Motor neuron (in vitro differentiated cells): ENCODE measurements around the gene RAB11A. TPM values are rescaled to one million over a fixed set of nuclear protein-coding genes. Genes with fewer than 3 reads are reported as not detected.

Source experiments
- ATAC-seq, 8 experiments: fragments of 200-7000 bp; cut with Tn5 transposase; replicated peaks in 6 of 8; 2 replicates each; pipeline ENCODE4 v1.8.0; 2021; ENCODE audit warnings: mild to moderate bottlenecking in 8 of 8, moderate library complexity in 8 of 8
- H3K27ac ChIP-seq, 2 donors: fragments of 250-450 bp; sonication (Bioruptor Pico); 2 replicates each; pipeline ENCODE4 v1.9.0; 2021; ENCODE audit warnings: antibody characterized with exemption in 2 of 2, mild to moderate bottlenecking in 2 of 2, moderate library complexity in 1 of 2
- H3K4me1 ChIP-seq, 2 donors: fragments of 250-450 bp; sonication (Bioruptor Pico); replicated peaks in 1 of 2; 2 replicates each; pipeline ENCODE4 v1.6.1; 2021; ENCODE audit warnings: antibody characterized with exemption in 2 of 2, mild to moderate bottlenecking in 2 of 2, moderate library complexity in 1 of 2
- H3K4me3 ChIP-seq, 5 donors: fragments of 250-450 bp; sonication (Bioruptor Pico); 2 replicates each; pipeline ENCODE4 v1.9.0; 2021; ENCODE audit warnings: antibody characterized with exemption in 5 of 5, mild to moderate bottlenecking in 5 of 5, moderate library complexity in 4 of 5
- WGBS, 10 experiments: fragments of 450-650 bp; shearing (Covaris generic); methylation state at CpG; one replicate each; pipeline ENCODE4 v1.0.0; 2022; 5-methylcytosine and 5-hydroxymethylcytosine counted together
- in situ Hi-C, 9 experiments: fragments of 400-800 bp; cut with MboI; loops; one replicate each; pipeline ENCODE4 v1.15.0; 2021; ENCODE audit warnings: low sequenced_read_pairs in 9 of 9, low pct_unique_long_range_greater_than_20kb in 2 of 9; ENCODE audit not compliant: unreplicated experiment in 9 of 9
- total RNA-seq, 8 experiments: library from RNA; unstranded; fragments of 300-600 nt; gene quantifications; 2 replicates each; pipeline versions ENCODE4 v1.2.3 to v1.2.4, GENCODE V29; 2022

The RAB11A gene
- total RNA-seq, 8 experiments from 2014 or later, result 111 to 174 (median 164) TPM

DNA sequence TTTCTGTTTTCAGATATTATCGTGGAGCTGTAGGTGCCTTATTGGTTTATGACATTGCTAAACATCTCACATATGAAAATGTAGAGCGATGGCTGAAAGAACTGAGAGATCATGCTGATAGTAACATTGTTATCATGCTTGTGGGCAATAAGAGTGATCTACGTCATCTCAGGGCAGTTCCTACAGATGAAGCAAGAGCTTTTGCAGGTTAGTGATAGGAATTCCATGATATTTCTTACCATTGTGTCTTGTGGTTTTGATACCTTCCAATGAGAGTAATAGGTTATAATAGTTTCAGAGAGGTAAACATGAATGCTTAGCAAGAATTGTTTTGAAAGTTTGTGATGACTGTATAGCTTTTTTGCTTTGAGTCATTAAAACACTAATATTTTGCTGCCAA, 8.5 kb downstream of the RAB11A start:
- Histone ChIP-seq H3K4me1 (no peaks in the 10 kb centered on the region), H3K4me3 (no peak overlapping the region), H3K27ac (no peak overlapping the region)
- in situ Hi-C loops, result no loop called here
- WGBS, 10 experiments, result 86 to 100% (median 94%) methylated on average over 1 to 3 of the region's 3 CpGs; no CpG with 5 or more reads in 1 of the 10 experiments
- no peak for ATAC-seq

- in situ Hi-C loops, result no loop called here
- H3K4me1 ChIP-seq, result no peaks in the 10 kb centered on the region
- ATAC-seq, result no peak
- no peak overlapping the region for H3K4me3 ChIP-seq
- whole genome bisulfite sequencing, 10 experiments, result 60 to 100% (median 93%) methylated on average over 1 to 3 of the region's 3 CpGs; no CpG with 5 or more reads in 2 of the 10 experiments
- H3K27ac ChIP-seq, result no peak overlapping the region
Measured at GRCh38 chr15:65881766-65882434, 12.6 kb downstream of the RAB11A start.

- Histone ChIP-seq H3K4me3 (no peak overlapping the region), H3K4me1 (no peaks in the 10 kb centered on the region), H3K27ac (no peak overlapping the region)
- WGBS, 10 experiments, result 86 to 100% (median 92%) methylated on average over 1 to 6 of the region's 6 CpGs; no CpG with 5 or more reads in 2 of the 10 experiments
- in situ Hi-C loops, result no loop called here
- no peak for ATAC-seq
Measured at GRCh38 chr15:65883571-65883970, 14.3 kb downstream of the RAB11A start.

- in situ Hi-C loops, result no loop called here
- H3K4me1 ChIP-seq, result no peaks in the 10 kb centered on the region
- no peak for ATAC-seq
- no peak overlapping the region for H3K27ac ChIP-seq
- no peak overlapping the region for H3K4me3 ChIP-seq
Measured at GRCh38 chr15:65884511-65884910, 15.2 kb downstream of the RAB11A start.

GRCh38 chr15:65885668-65886218, 16.5 kb downstream of the RAB11A start:
- WGBS, 10 experiments, result 56 to 100% (median 92%) methylated on average over 1 to 4 of the region's 4 CpGs; no CpG with 5 or more reads in 1 of the 10 experiments
- in situ Hi-C loops, result no loop called here
- H3K4me3 ChIP-seq, result no peak overlapping the region
- ATAC-seq, result no peak
- no peak overlapping the region for H3K27ac ChIP-seq
- no peaks in the 10 kb centered on the region for H3K4me1 ChIP-seq

DNA sequence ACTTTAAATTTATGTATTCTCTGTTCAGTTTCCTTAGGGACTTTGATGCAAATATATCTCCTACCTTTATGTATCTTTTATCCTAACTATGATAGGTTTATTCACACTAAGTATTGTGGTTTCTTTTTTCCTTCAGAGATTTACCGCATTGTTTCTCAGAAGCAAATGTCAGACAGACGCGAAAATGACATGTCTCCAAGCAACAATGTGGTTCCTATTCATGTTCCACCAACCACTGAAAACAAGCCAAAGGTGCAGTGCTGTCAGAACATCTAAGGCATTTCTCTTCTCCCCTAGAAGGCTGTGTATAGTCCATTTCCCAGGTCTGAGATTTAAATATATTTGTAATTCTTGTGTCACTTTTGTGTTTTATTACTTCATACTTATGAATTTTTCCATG, 18.3 kb downstream of the RAB11A start:
- in situ Hi-C loops, result no loop called here
- H3K4me1 ChIP-seq, result no peaks in the 10 kb centered on the region
- no peak for ATAC-seq
- 53 to 100% (median 97%) methylated on average over 3 of the region's 3 CpGs; no CpG with 5 or more reads in 1 of the 10 experiments for WGBS, 10 experiments
- no peak overlapping the region for H3K27ac ChIP-seq
- H3K4me3 ChIP-seq, result no peak overlapping the region

GRCh38 chr15:65888981-65889380, 19.7 kb downstream of the RAB11A start:
- Histone ChIP-seq H3K27ac (no peak overlapping the region), H3K4me1 (no peaks in the 10 kb centered on the region), H3K4me3 (no peak overlapping the region)
- in situ Hi-C loops, result no loop called here
- ATAC-seq, result no peak
- 79 to 100% (median 93%) methylated on average over 1 to 3 of the region's 3 CpGs; no CpG with 5 or more reads in 1 of the 10 experiments for WGBS, 10 experiments

- no peak for ATAC-seq
- no peak overlapping the region for H3K4me3 ChIP-seq
- H3K4me1 ChIP-seq, result no peaks in the 10 kb centered on the region
- 90 to 100% (median 98%) methylated on average over 1 to 5 of the region's 5 CpGs; no CpG with 5 or more reads in 2 of the 10 experiments for WGBS, 10 experiments
- H3K27ac ChIP-seq, result no peak overlapping the region
- in situ Hi-C loops, result no loop called here
Measured at GRCh38 chr15:65893060-65893459, 23.8 kb downstream of the RAB11A start.

DNA sequence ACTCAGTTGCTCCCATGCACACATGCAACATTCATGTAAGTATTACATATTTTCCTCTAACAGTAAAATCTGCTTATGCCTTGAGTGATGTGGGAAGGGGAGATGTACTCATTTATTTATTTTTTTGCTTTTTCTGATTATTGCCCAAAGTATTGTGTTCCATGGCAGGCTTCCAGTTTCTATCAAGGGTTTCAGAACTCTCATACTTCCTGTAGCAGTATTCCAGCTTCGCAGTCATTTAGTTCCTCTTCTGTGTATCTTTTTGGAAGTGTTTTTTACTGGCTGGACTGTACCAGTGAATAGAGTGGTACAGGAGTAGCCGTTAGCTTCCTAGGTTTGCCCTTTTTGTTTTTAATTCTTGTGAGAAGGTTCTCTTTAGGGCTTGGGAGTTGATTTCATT, 26.9 kb downstream of the RAB11A start:
- in situ Hi-C loops, result no loop called here
- no peak overlapping the region for H3K27ac ChIP-seq
- ATAC-seq, result no peak
- no peak overlapping the region for H3K4me3 ChIP-seq
- no peaks in the 10 kb centered on the region for H3K4me1 ChIP-seq
- WGBS, 10 experiments, result 80 to 100% (median 100%) methylated on average over 1 to 2 of the region's 2 CpGs; no CpG with 5 or more reads in 2 of the 10 experiments

DNA sequence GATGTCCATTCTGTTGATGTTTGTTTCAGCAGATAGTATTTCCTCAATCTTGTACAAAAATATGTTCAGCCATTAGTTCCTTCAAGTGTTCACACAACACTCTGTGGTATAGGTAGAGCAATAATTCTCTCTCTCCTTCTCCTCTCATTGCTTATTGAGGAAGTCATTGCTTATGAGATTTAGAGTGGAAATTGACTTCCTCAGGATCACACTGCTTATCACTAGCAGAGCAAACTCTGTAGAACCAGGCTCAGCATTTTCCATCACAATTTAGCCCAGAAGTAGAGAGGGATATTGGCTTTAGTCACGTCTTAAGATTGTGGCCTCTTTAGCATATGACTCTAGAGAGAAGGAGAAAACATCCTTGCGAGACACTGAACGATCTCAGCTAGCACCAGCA, 31.2 kb downstream of the RAB11A start:
- 86 to 100% (median 94%) methylated on average over 1 to 3 of the region's 3 CpGs; no CpG with 5 or more reads in 5 of the 10 experiments for WGBS, 10 experiments
- no peak overlapping the region for H3K4me3 ChIP-seq
- in situ Hi-C loops, result loop anchor here in 2 of 9 experiments (25.0 kb wide), 1 partner anchor 387 kb away; the partner anchor contains the start of gene DIS3L (in 2 of the 2)
- H3K4me1 ChIP-seq, result no peaks in the 10 kb centered on the region
- ATAC-seq, result no peak
- no peak overlapping the region for H3K27ac ChIP-seq

- Histone ChIP-seq H3K4me3 (no peak overlapping the region), H3K27ac (no peak overlapping the region), H3K4me1 (no peaks in the 10 kb centered on the region)
- ATAC-seq, result no peak
- in situ Hi-C loops, result loop anchor here in 2 of 9 experiments (25.0 kb wide), 1 partner anchor 386 kb away; the partner anchor contains the start of gene DIS3L (in 2 of the 2)
- 46 to 100% (median 81%) methylated on average over 1 to 2 of the region's 2 CpGs; no CpG with 5 or more reads in 1 of the 10 experiments for WGBS, 10 experiments
Measured at GRCh38 chr15:65901336-65901735, 32.0 kb downstream of the RAB11A start.

DNA sequence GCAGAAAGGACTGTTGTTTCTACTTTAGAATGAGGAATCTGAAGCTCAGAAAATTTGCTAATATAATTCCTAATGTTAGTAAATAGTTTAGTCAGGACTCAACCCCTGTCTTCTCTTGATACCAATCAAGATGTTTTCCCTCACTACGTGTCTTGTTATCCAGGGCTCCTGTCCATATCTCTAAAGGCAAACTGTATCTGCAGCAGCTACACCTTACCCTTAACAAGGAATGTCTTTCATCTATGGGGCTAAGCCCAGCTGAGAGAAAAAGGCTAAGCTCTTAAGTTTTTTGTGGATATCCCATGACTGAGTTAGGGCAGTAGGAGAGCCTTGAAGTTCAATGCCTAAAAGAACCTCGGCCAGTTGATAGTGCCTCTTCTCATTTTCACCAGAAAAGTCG, 32.5 kb downstream of the RAB11A start:
- in situ Hi-C loops, result loop anchor here in 2 of 9 experiments (25.0 kb wide), 1 partner anchor 385 kb away; the partner anchor contains the start of gene DIS3L (in 2 of the 2)
- 60 to 100% (median 96%) methylated on average over 1 to 3 of the region's 3 CpGs for WGBS, 10 experiments
- no peak overlapping the region for H3K27ac ChIP-seq
- no peak for ATAC-seq
- H3K4me3 ChIP-seq, result no peak overlapping the region
- H3K4me1 ChIP-seq, result no peaks in the 10 kb centered on the region

DNA sequence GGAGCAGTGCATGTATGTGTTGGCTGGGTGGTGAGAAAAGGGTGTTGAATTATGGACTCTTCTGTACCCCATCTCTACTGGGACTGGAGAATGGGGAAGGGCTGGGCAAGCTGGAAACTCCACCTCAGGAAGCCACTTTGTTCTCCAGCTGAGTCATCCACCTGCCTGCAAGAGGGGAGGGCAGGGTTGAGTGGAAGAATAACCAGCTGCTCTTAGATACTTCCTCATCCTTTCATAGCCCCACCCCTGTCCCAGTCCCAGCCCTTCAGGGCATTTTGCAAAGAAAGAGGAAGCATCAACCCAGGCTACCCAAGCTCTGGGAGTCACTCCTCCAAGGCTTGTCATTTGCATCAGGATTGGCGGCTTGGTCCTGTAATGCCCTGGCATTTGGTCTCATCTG, 33.1 kb downstream of the RAB11A start:
- in situ Hi-C loops, result loop anchor here in 2 of 9 experiments (25.0 kb wide), 1 partner anchor 385 kb away; the partner anchor contains the start of gene DIS3L (in 2 of the 2)
- H3K4me3 ChIP-seq, result no peak overlapping the region
- no peak overlapping the region for H3K27ac ChIP-seq
- H3K4me1 ChIP-seq, result no peaks in the 10 kb centered on the region
- ATAC-seq, result peak in 6 of 8 experiments; percentile 19 to 100 (median 70)
- 67 to 80% methylated on average over 1 of the region's 1 CpG; no CpG with 5 or more reads in 8 of the 10 experiments for WGBS, 10 experiments
